ENCODE results near the gene HEATR5A. TPM values are rescaled to one million over a fixed set of nuclear protein-coding genes. Genes with fewer than 3 reads are reported as not detected.

HEATR5A gene
- total and polyA plus RNA-seq, 2 experiments from 2014 or later: 25.8 to 32.5 TPM

- no peak for TF ChIP-seq POLR2AphosphoS5 (IDR thresholded peaks at IDR 0.05; ENCODE audit: low read depth)
- TF ChIP-seq, protein P1, sequence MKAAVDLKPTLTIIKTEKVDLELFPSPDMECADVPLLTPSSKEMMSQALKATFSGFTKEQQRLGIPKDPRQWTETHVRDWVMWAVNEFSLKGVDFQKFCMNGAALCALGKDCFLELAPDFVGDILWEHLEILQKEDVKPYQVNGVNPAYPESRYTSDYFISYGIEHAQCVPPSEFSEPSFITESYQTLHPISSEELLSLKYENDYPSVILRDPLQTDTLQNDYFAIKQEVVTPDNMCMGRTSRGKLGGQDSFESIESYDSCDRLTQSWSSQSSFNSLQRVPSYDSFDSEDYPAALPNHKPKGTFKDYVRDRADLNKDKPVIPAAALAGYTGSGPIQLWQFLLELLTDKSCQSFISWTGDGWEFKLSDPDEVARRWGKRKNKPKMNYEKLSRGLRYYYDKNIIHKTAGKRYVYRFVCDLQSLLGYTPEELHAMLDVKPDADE (IDR thresholded peaks at IDR 0.05): no peak
These were observed 79.1 kb downstream of the HEATR5A start (continued) for GRCh38 chr14:31341280-31341679.

DNA sequence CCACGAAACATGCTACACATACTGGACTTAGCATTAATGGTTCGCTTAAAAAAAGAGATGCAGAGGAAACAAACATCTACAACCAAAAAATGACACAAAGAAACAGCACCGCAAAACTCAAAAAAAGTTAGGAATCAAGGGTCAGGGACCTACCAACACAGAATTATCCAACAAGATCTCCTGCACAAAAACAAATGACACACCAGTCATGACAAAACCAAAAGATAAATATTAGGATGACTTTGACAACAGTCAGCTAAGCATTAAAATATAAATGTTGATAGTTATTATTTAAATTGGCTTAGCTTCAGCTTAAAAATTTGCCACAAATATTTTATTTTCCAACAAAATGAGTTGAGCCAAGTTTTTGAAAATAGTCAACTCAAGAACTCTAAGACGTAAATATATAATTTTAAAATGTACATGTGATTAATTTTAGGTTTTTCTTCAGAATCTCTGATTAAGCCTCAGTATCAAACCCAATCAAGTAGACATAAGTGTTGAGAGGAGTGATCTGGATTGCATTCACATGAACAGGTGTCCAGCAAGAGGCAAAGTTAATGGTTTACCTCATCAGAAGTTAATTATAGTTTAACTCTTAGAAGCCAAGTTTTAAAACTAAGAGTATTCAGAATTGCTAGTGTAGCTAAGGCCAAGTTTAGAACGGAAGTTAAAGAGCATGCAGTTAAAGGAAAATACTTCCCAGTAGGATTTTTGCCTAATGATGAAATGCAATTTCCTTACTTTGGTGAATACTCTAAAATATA, 79.9 kb downstream of the HEATR5A start:
- H3K9me3 Mint-ChIP-seq: no peaks in the 10 kb centered on the region
- Histone ChIP-seq H2AFZ (no peak overlapping the region), H3K4me2 (no peak overlapping the region), H3K27ac (ENCODE audit: low read depth) (no peak overlapping the region), H3K36me3 (ENCODE audit: insufficient read depth) (0 out of 2 replicates have a peak, but pooled peaks cover 3% of the 10 kb centered on the region), H3K9me2 (ENCODE audit: insufficient read depth) (no peaks in the 10 kb centered on the region), H3K4me1 (ENCODE audit: insufficient read depth) (no peaks in the 10 kb centered on the region), H3K27me3 (ENCODE audit: insufficient read depth) (no peaks in the 10 kb centered on the region), H4K20me1 (replicated peaks; ENCODE audit: insufficient read depth) (no peaks in the 10 kb centered on the region), H3K4me3 (no peak overlapping the region), H3F3A (replicated peaks; ENCODE audit: low read depth) (no peaks in the 10 kb centered on the region), H3K79me2 (replicated peaks; ENCODE audit: insufficient read depth) (no peaks in the 10 kb centered on the region)
- DNase-seq (ENCODE audit: low spot score) (no peak), ATAC-seq (no peak)
- no peak overlapping the region for H3K4me3 Mint-ChIP-seq
- H3K27ac Mint-ChIP-seq: no peak overlapping the region
- no peaks in the 10 kb centered on the region for H3K4me1 Mint-ChIP-seq
- TF ChIP-seq JUNB (IDR thresholded peaks at IDR 0.05; ENCODE audit: unreplicated experiment): no peak
- no peak for TF ChIP-seq STAT1 (IDR thresholded peaks at IDR 0.05; ENCODE audit: unreplicated experiment)
- TF ChIP-seq, protein P2, sequence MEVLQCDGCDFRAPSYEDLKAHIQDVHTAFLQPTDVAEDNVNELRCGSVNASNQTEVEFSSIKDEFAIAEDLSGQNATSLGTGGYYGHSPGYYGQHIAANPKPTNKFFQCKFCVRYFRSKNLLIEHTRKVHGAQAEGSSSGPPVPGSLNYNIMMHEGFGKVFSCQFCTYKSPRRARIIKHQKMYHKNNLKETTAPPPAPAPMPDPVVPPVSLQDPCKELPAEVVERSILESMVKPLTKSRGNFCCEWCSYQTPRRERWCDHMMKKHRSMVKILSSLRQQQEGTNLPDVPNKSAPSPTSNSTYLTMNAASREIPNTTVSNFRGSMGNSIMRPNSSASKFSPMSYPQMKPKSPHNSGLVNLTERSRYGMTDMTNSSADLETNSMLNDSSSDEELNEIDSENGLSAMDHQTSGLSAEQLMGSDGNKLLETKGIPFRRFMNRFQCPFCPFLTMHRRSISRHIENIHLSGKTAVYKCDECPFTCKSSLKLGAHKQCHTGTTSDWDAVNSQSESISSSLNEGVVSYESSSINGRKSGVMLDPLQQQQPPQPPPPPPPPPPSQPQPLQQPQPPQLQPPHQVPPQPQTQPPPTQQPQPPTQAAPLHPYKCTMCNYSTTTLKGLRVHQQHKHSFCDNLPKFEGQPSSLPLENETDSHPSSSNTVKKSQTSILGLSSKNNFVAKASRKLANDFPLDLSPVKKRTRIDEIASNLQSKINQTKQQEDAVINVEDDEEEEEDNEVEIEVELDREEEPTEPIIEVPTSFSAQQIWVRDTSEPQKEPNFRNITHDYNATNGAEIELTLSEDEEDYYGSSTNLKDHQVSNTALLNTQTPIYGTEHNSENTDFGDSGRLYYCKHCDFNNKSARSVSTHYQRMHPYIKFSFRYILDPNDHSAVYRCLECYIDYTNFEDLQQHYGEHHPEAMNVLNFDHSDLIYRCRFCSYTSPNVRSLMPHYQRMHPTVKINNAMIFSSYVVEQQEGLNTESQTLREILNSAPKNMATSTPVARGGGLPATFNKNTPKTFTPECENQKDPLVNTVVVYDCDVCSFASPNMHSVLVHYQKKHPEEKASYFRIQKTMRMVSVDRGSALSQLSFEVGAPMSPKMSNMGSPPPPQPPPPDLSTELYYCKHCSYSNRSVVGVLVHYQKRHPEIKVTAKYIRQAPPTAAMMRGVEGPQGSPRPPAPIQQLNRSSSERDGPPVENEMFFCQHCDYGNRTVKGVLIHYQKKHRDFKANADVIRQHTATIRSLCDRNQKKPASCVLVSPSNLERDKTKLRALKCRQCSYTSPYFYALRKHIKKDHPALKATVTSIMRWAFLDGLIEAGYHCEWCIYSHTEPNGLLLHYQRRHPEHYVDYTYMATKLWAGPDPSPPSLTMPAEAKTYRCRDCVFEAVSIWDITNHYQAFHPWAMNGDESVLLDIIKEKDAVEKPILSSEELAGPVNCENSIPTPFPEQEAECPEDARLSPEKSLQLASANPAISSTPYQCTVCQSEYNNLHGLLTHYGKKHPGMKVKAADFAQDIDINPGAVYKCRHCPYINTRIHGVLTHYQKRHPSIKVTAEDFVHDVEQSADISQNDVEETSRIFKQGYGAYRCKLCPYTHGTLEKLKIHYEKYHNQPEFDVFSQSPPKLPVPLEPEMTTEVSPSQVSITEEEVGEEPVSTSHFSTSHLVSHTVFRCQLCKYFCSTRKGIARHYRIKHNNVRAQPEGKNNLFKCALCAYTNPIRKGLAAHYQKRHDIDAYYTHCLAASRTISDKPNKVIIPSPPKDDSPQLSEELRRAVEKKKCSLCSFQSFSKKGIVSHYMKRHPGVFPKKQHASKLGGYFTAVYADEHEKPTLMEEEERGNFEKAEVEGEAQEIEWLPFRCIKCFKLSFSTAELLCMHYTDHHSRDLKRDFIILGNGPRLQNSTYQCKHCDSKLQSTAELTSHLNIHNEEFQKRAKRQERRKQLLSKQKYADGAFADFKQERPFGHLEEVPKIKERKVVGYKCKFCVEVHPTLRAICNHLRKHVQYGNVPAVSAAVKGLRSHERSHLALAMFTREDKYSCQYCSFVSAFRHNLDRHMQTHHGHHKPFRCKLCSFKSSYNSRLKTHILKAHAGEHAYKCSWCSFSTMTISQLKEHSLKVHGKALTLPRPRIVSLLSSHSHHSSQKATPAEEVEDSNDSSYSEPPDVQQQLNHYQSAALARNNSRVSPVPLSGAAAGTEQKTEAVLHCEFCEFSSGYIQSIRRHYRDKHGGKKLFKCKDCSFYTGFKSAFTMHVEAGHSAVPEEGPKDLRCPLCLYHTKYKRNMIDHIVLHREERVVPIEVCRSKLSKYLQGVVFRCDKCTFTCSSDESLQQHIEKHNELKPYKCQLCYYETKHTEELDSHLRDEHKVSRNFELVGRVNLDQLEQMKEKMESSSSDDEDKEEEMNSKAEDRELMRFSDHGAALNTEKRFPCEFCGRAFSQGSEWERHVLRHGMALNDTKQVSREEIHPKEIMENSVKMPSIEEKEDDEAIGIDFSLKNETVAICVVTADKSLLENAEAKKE (CRISPR knock-in tag; IDR thresholded peaks at IDR 0.05): no peak
- no peak for TF ChIP-seq ZNF114 (CRISPR knock-in tag; IDR thresholded peaks at IDR 0.05)
- TF ChIP-seq EZH2phosphoT487 (IDR thresholded peaks at IDR 0.05; ENCODE audit: unreplicated experiment): no peak
- TF ChIP-seq, protein P3, sequence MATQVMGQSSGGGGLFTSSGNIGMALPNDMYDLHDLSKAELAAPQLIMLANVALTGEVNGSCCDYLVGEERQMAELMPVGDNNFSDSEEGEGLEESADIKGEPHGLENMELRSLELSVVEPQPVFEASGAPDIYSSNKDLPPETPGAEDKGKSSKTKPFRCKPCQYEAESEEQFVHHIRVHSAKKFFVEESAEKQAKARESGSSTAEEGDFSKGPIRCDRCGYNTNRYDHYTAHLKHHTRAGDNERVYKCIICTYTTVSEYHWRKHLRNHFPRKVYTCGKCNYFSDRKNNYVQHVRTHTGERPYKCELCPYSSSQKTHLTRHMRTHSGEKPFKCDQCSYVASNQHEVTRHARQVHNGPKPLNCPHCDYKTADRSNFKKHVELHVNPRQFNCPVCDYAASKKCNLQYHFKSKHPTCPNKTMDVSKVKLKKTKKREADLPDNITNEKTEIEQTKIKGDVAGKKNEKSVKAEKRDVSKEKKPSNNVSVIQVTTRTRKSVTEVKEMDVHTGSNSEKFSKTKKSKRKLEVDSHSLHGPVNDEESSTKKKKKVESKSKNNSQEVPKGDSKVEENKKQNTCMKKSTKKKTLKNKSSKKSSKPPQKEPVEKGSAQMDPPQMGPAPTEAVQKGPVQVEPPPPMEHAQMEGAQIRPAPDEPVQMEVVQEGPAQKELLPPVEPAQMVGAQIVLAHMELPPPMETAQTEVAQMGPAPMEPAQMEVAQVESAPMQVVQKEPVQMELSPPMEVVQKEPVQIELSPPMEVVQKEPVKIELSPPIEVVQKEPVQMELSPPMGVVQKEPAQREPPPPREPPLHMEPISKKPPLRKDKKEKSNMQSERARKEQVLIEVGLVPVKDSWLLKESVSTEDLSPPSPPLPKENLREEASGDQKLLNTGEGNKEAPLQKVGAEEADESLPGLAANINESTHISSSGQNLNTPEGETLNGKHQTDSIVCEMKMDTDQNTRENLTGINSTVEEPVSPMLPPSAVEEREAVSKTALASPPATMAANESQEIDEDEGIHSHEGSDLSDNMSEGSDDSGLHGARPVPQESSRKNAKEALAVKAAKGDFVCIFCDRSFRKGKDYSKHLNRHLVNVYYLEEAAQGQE (IDR thresholded peaks at IDR 0.05; ENCODE audit: unreplicated experiment): no peak
- TF ChIP-seq POLR2AphosphoS5 (IDR thresholded peaks at IDR 0.05; ENCODE audit: low read depth): no peak
- TF ChIP-seq CTCF (conservative IDR thresholded peaks at IDR 0.05; ENCODE audit: low read depth in 2 of 2): no peak
- TF ChIP-seq CREB1 (CRISPR knock-in tag; IDR thresholded peaks at IDR 0.05; ENCODE audit: low read depth): no peak
- TF ChIP-seq ZNF331 (CRISPR knock-in tag; IDR thresholded peaks at IDR 0.05; ENCODE audit: low read depth): no peak
- peaks cover 2% of the 10 kb centered on the region for H3K27me3 Mint-ChIP-seq (ENCODE audit: insufficient read depth, low read depth, poor library complexity)
- peaks cover 4% of the 10 kb centered on the region; the same call in 2 of the 3 replicates for H3K36me3 Mint-ChIP-seq (ENCODE audit: low read depth)

All from GM23338 (cell line).